GM10248 (cell line): Measurements from ENCODE around the gene SUGT1.

Experiments used
- CTCF ChIA-PET: fragments of 300-600 bp; sonication (Branson Sonifier 250); formaldehyde crosslinking; extraction: SDS; loops from one replicate; lab custom pipeline; 2021; ENCODE audit warnings: antibody characterized with exemption; lab: Yijun Ruan, JAX
- POLR2A ChIA-PET: fragments of 350-650 bp; sonication (Branson Sonifier 250); formaldehyde crosslinking; extraction: SDS; loops from one replicate; lab custom pipeline; 2020; ENCODE audit warnings: antibody characterized with exemption; lab: Yijun Ruan, JAX
- DNase-seq: peaks from one replicate; pipeline ENCODE4 v3.0.0; 2012; ENCODE audit errors: extremely low spot score
- CTCF ChIP-seq: IDR thresholded peaks from 2 replicates; pipeline ENCODE4 v1.5.1; 2012; ENCODE audit warnings: mild to moderate bottlenecking, low read depth; ENCODE audit errors: extremely low read depth, missing control alignments, control extremely low read depth

The SUGT1 gene

DNA sequence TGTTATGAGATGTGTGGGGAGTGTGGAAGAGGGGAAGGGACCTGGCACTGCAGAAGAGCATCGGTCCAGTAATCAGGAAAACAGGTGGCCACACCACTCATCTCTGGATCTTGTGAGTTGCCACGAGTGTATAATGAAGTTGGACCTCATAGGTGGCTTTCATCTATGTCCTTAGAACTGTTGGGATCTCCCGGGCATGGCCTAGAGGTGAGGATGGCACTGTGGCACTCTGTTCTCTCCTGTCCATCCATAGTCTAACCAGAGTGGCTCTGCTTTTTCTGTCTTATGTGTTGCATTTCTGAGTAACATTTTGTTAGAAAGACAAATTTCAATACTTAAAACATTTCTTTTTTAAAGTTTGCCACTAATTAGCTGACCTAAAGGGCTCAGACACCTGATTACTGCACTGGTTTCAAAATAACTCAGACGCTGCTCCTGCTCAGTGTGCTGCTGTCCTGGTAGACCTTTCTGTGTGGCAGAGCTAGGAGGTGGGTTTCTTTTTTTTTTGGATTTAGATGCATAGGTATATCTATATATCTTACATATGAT, 81.5 kb downstream of the SUGT1 start:
- ChIA-PET POLR2A (no interaction called here), CTCF (no interaction called here)
- DNase-seq: no peak
- no peak for TF ChIP-seq CTCF

DNA sequence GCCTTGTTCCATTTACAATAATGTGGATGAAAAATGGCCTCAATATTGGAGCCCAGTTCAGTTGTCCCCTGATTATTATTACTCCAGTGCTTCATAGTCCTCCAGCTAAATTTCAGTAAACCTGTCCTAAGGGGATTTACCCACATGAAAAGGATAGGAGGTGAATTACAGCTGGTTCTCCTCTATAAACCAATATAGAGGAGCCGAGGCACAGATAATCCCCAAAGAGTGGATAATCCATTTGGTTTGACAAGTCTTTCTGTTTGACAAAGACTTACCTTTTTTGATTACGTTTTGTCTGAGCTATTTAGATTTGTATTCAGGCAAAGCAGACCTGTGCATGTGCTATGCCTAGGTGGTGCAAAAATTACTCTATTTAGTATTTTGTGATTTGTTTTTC, 84.3 kb downstream of the SUGT1 start:
- ChIA-PET POLR2A (no interaction called here), CTCF (interaction anchor here (1.1 to 2.4 kb wide), 4 partner anchors 11 to 35 kb away, joined by 3 to 7 read pairs (median 6); no protein-coding TSS in a partner anchor)

GRCh38 chr13:52737451-52737850, 84.8 kb downstream of the SUGT1 start:
- no peak for DNase-seq
- CTCF ChIA-PET: interaction anchor here (0.6 to 2.4 kb wide), 12 partner anchors 9 to 70 kb away, joined by 3 to 7 read pairs (median 3); no protein-coding TSS in a partner anchor
- TF ChIP-seq CTCF: no peak
- POLR2A ChIA-PET: no interaction called here

More for the DNA sequence above, 84.3 kb downstream of the SUGT1 start:
- DNase-seq: no peak
- no peak for TF ChIP-seq CTCF

DNA sequence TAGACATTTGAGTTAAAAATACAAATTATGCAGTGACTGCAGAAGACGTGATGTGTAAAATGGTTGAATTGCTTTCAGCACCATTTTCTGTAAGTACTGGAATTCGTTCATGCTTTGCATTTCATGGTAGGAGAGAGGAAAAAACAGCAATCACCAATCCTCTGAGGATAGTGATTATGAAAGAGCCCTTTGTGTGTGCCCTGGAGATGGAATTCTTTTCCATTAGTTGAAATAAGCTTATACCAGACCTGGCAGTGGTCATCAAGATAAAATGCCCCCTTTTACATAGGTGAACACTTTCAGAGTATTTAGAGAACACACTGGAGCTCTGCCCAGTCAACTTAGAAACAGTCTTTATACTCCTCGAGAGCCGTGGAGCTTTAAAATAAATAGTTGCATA, 85.3 kb downstream of the SUGT1 start:
- ChIA-PET CTCF (interaction anchor here (0.6 to 2.4 kb wide), 11 partner anchors 9 to 70 kb away, joined by 3 to 7 read pairs (median 3); no protein-coding TSS in a partner anchor), POLR2A (no interaction called here)
- no peak for TF ChIP-seq CTCF
- no peak for DNase-seq

DNA sequence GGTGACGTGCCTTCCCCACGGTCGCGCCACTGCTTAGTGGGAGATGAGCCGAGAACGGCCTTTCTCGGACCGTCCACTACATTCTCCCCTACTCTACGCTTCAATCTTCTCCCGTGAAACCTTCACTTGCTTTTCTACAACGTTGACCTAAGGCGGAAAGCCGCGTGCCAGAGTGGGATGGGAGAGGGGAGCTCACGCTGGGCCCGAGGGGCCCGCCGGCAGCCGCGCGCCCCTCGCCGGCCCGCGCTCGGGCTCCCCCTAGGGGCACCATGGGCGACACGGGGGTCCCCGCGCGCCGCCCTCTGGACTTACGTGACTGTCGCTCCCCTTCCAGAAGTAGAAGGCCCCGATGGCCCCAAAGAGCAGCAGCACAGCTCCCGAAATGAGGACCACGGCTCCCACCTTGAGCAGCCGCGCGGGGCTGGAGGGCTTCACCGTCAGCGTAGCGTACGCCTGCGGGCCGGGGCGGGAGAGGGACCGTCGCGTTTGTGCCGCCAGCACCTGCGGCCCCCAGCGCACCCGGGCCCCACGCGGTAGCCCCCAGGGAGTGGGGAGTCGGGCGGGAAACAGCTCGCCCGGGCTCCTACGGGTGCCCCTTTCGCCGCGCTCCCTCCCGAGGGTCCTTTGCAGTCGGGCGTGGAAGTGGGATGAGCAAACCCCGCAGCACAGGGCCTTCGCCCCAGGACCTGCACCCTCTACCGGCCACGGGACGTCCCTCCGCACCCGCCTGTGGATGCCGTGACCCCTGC, 86.3 kb downstream of the SUGT1 start:
- peak; percentile 69 for TF ChIP-seq CTCF
- peak; percentile 75 for DNase-seq
- ChIA-PET POLR2A (no interaction called here), CTCF (interaction anchor here (0.6 to 2.4 kb wide), 9 partner anchors 9 to 74 kb away, joined by 3 to 6 read pairs (median 3); no protein-coding TSS in a partner anchor)

DNA sequence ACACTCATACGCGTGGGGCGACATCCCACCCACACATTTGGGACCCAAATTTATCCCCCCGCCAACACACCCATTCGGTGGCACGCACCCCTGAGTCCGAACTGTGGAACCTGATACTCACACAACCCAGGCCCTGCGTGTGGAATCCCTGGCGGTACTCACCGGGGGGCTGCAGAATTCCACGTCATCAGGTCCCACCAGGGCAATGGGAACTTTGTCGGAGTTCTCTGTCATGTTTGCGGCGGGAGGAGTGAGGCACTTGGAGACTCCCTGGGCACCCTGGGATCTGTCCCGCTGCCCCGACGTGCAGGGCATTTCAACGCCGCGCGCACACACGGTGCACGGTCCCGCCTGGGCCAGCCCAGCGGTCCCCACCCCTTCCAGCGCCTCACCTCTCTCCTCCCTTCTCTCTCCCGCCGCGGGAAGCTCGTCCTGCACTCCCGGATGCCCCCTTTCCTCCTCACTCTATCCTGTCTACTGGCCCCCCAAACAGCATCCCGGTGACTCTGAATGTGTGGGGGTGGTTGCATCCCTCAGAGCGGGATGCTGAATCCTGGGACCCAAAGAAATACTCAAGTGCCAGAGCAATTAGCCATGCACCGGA, 86.9 kb downstream of the SUGT1 start, which contains the start of gene CNMD:
Gene CNMD (minus strand): TSS at position 353 of the 604 bp plus-strand sequence. CDS start 119 bp downstream, at position 234.
- no peak for TF ChIP-seq CTCF
- POLR2A ChIA-PET: no interaction called here
- DNase-seq: no peak

More for the DNA sequence above, 86.9 kb downstream of the SUGT1 start, which contains the start of gene CNMD:
- CTCF ChIA-PET: interaction anchor here (1.2 to 2.4 kb wide), 6 partner anchors 8 to 138 kb away, joined by 3 to 6 read pairs (median 4); no protein-coding TSS in a partner anchor
